GM19395 (cell line): ENCODE results near the gene EVC.
"Not testable (repeated sequence)": the region's sequence is repeated elsewhere in the genome, so short reads cannot be mapped to it uniquely, and the experiment has no call there.

Source experiments
- ATAC-seq: cut with Tn5 transposase; IDR thresholded peaks from one replicate; pipeline ENCODE4 v1.9.1; 2021; ENCODE audit warnings: mild to moderate bottlenecking, moderate library complexity; ENCODE audit not compliant: unreplicated experiment

The EVC gene

GRCh38 chr4:5707778-5708448, 3.1 kb upstream of the EVC start:
- ATAC-seq, result no peak

GRCh38 chr4:5708449-5709206, 2.4 kb upstream of the EVC start, which contains the start of gene EVC2:
Gene EVC2, minus strand, starts transcription at chr4:5708559. Its CDS starts 46 bp downstream, at chr4:5708513.
- ATAC-seq, result no peak

- no peak for ATAC-seq
Observed at GRCh38 chr4:5709207-5709575, 1.8 kb upstream of the EVC start.

GRCh38 chr4:5710065-5710960, 688 bp upstream of the EVC start:
- ATAC-seq, result no peak

- ATAC-seq, result no peak
Observed at GRCh38 chr4:5711479-5712184, 631 bp downstream of the EVC start.

- no peak for ATAC-seq
Observed at GRCh38 chr4:5712517-5712916, 1.5 kb downstream of the EVC start.

GRCh38 chr4:5712931-5713330, 1.9 kb downstream of the EVC start:
- ATAC-seq, result no peak

- no peak for ATAC-seq
Observed at GRCh38 chr4:5713861-5714260, 2.9 kb downstream of the EVC start.

GRCh38 chr4:5715357-5715756, 4.4 kb downstream of the EVC start:
- ATAC-seq, result no peak

- ATAC-seq, result no peak
Observed at GRCh38 chr4:5716391-5716790, 5.4 kb downstream of the EVC start.

- no peak for ATAC-seq
Observed at GRCh38 chr4:5717449-5718158, 6.6 kb downstream of the EVC start.

- no peak for ATAC-seq
Observed at GRCh38 chr4:5718411-5718810, 7.4 kb downstream of the EVC start.

GRCh38 chr4:5719350-5720055, 8.5 kb downstream of the EVC start:
- no peak for ATAC-seq

- no peak for ATAC-seq
Observed at GRCh38 chr4:5720157-5720850, 9.3 kb downstream of the EVC start.

GRCh38 chr4:5720980-5721379, 10.0 kb downstream of the EVC start:
- no peak for ATAC-seq

GRCh38 chr4:5721923-5722322, 10.9 kb downstream of the EVC start:
- no peak for ATAC-seq

- no peak for ATAC-seq
Observed at GRCh38 chr4:5722328-5722727, 11.3 kb downstream of the EVC start.

- no peak for ATAC-seq
Observed at GRCh38 chr4:5724377-5724776, 13.4 kb downstream of the EVC start.

GRCh38 chr4:5728412-5728811, 17.4 kb downstream of the EVC start:
- ATAC-seq, result not testable (repeated sequence)
